ENCODE data around the gene MPPE1.
"Not testable (repeated sequence)": the region's sequence is repeated elsewhere in the genome, so short reads cannot be mapped to it uniquely, and the experiment has no call there.

The MPPE1 gene, protein sequence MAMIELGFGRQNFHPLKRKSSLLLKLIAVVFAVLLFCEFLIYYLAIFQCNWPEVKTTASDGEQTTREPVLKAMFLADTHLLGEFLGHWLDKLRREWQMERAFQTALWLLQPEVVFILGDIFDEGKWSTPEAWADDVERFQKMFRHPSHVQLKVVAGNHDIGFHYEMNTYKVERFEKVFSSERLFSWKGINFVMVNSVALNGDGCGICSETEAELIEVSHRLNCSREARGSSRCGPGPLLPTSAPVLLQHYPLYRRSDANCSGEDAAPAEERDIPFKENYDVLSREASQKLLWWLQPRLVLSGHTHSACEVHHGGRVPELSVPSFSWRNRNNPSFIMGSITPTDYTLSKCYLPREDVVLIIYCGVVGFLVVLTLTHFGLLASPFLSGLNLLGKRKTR

DNA sequence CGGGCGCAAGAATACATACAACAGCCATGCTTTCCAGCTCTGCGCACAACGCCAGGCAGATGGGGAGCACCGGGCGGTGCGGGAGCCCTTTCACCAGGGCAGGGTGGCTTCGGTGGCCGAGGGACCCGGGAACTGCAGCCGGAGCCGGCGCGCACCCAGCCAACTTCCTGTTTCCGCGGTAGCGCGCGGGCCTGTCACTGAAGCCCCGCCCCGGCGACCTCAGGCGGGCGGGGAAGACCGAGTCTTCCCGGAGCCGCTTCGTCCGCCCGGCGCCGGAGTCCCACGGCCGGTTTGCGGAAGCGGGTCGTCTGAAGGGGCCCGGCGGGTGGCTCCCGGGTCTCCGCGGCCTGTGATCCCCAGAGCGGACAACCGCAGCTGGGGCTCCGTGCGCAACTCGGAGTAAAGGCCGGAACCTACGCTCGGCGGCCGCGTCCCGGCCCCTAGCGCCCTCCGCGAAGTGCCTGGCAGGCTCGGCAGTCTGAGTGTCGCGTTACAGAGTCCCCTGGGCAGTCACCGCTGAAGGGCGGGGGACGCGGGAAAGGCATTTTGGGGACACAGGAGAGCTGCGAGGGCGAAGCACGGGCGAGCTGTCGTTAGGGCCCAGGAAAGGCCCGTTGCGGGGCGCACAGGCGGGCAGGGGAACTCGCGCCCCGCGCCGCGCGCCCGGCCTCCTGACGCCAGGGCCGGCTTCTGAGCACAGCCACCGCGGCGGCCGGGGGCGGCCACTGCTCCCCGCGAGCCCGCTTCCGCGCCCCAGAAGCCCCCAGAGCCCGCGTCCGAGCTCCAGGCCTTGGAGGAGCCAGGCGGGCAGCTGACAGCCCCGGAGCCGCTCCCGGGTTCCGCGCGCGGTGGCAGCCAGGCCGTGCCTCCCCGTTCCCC, at the start of gene MPPE1:
MPPE1 (minus strand) TSS at position 136 of the 879 bp plus-strand sequence. CDS start 11,053 bp downstream, outside the sequence.
- peak; percentile 82 for DNase-seq

DNA sequence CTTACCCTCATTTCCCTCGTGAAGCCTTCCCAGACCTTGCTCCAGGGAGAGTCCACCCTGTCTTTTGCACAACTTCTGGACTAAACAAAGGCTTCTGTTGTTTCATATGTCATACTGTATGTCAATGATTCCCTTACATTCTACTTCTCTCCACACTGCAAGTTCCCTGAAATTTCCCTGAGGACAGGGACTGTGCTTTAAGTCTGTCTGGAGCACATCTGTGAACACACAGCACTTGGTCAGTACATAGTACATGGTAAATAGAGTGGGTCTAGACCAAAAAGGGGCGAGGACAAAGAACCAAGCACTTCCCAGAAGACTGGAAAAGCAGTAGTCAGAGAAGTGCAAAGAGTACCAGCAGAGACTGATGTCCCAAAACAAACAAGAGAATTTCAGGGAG, 49.5 kb upstream of the MPPE1 start:
- no peak for DNase-seq

DNA sequence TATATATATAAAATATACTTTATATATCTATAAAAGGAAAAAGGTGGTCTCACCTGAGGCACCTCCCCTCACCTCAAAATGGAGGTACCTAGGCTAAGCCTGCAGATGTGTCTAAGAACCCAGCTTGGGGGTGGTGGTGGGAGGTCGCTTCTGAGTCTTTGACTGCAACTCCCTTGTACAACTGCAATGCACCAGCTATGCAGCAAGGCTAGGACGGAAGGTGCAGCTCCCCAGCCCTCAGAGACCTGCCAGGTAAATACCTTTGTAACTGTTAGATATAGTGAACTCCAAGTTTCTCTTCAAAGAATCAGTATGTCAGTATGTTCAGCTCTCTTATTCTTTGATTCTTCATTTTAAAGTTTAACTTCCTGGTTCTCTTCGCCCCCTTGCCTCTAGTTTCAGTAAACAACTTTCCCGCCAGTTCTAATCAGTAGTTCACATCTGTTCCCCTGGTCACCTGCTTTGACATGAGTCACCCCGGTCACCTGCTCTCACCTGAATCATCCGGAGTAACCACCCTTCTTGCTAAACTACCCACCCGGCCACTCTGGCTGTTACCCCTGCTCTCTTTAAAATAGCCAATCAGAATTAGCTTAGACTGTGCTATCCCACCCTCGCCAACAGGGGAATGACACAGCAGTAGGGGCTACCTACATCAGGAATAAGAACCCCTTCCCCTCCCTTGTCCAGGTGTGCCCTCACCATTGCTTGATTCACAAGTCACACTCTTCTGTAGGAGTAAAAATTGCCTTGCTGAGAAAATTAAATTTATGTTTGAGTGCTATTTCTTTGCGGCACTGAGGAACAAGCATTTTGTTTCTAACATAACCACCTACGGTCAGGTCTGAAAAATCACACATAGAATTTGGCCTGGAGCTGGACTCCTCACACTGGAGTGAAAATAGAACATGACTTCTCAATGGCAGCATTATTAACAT, 48.5 kb upstream of the MPPE1 start:
- no peak for DNase-seq

DNA sequence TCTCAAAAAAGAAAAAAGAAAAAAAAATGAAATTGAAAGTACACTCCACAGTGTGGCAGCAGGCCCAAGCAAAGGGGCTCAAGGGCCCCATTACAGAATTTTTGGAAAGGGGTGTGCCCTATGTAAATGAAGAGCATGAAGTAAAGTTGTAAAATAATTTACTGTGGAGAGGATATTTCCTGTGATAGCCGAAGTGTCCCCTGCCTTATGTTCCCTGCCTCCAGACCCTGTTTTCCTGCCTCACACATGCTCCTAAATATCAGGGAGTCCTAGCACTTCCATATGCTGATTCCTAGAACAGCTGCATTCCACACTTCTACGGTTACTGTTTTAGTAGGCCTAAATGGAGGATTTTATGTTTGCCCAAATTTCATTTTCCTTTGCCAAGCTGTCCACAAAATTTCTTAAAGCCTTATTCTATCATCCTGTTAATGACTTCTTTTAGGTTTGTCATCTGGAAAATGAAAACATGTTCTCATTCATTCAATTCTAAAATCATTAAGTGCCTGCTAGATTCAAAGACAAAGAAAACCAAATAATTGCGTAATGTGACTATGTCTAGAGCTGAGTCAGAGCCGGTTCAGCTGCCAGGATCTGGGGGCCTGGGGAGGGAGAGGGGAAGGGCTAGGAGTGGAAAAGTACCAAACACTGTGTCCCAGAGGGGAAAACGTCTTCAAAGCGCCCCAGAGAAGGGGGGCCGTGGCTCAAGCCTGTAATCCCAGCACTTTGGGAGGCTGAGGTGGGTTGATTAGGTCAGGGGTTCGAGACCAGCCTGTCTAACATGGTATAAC, 47.3 kb upstream of the MPPE1 start:
- DNase-seq = no peak

DNA sequence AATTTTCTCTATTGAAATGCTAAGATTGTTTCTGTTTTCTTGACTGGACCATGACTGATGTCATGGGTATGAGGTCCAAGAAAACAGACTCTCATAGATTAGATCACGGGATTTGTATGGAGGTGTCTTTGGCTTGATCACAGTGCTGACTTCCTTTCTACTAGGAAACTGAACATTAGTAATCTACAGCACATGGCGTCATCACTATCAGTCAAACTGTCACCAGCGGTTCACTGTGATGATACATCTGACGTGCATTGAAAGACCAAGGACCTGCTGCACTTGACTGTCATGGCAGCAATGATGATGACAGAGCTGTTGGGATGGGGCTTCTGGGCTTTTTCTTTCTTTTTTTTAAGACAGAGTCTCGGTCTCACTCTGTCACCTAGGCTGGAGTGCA, 45.0 kb upstream of the MPPE1 start:
- no peak for DNase-seq

DNA sequence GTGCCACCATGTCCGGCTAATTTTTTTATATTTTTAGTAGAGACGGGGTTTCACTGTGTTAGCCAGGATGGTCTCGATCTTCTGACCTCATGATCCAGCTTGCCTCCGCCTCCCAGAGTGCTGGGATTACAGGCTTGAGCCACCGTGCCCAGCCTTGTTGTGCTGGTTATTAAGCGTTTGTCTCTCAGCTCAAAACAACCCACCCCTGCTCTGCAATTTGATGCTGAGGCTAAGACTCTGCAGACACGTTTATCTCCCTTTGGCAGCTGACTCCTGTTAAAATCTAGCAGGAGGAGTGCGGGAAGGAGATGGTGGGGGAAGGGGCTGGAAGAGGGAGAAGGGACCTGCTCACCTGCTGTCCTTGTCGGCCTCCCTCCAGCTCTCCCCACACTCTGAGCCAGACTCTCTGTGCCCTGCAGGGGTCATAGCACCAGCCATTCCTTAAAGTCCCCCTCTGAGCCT, 43.3 kb upstream of the MPPE1 start:
- DNase-seq = no peak

DNA sequence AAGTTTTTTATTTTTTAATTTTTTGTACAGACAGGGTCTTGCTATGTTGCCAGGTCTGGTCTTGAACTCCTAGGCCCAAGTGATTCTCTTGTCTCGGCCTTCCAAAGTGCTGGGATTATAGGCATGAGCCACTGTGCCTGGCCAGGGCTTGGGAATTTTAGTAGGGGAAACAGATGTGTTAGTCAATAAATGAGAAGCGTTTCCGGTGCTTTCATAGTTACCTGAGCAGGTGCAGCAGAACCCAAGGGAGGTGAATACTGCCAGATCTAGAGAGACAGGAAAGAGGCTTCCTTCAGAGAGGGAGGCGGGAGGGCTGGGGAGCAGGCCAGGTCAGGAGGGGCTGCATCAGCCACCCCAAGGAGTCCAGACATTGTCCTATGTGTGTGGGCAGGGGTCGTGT, 42.7 kb upstream of the MPPE1 start:
- DNase-seq = no peak

DNA sequence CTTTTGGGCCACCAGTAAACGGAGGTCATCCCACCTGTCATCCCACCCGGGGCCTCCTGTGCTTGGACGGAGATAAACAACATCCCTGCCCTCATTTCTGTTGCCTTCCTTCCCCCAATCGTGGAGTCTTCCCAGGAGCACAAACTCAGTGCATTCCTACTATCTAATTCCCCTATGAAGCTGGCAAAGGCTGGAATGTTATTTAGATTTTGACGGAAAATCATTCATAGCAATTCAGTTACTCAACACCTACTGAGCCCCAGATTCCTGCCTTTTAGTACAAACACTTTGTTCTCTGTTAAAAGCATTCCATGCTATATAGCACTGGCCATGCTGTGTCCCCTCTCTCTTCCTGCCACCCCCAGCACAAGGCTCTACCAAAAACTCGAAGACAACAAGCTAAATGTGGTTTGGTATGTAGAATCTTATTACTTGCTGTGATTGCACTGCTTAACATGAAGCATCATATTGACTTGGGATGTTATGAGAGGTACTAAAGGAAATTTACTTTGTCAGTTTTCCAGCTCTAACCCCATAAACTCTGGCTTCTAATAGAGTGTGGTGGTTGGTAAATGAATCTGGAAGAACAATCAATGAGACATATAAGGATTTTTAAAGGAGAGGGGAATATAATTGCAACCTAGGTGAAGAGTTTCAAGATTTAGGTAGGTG, 40.9 kb upstream of the MPPE1 start:
- no peak for DNase-seq

DNA sequence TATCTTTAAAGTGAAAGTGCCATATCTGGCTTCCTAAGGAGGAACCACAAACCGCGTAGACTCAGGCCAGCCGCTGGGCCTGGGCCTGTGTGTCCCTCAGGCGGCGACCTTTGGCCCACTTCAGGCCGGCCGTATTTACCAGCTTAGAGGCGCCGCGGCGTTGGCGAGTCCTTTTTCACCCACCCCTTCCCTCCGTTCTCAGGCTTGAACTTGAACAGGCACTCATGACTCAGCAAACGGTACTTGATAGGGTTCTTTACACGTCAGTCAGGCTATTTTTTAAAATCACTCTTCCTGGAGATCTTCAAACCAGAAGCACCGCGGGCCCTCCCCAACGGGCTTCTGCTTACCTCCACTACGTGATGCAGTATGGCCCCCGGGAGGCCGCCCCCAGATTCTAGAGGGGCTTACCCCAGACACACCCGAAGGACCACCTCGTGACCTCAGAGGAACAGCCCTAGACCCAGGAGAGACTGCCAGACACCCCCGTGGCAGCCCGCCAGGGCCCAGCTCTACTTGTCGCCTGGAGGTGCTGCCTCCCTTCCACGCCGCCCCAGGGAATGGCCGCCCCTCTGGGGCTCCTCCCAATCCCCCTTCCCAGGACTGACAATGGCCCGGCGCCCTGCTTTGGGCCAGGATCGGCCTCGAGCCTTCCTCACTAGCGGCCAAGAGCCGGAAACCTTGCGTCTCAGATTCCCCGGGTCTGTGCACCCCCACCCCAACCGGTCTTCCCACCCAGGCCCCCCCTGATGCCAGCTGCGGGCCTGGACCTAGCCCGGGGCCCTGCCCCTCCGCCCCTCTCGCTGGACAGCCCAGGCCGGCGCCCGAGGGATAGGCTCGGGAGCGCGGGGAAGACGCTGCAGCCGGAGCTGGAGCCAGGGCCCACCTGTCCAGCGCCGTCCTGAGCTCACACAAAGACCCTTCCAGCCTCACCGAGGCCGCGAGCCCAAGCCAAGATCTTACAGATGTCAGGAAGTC, 39.4 kb upstream of the MPPE1 start:
- DNase-seq = peak; percentile 57

DNA sequence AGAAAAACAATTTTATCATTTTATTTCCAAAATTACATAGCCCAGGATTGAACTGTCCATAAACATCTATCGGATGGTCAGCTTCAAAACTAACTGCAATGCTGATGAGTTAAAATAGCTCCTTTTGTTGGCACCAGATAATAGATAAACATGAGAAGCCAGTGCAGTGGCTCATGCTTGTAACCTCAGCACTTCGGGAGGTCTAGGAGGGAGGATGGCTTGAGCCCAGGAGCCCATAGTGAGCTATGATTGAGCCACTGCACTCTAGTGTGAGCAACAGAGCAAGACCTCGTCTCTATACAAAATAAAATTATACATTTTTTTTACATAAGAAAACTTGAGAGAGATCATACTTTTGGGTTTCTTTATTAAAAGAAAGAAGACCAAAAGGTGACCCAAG, 38.6 kb upstream of the MPPE1 start:
- DNase-seq = peak; percentile 2

DNA sequence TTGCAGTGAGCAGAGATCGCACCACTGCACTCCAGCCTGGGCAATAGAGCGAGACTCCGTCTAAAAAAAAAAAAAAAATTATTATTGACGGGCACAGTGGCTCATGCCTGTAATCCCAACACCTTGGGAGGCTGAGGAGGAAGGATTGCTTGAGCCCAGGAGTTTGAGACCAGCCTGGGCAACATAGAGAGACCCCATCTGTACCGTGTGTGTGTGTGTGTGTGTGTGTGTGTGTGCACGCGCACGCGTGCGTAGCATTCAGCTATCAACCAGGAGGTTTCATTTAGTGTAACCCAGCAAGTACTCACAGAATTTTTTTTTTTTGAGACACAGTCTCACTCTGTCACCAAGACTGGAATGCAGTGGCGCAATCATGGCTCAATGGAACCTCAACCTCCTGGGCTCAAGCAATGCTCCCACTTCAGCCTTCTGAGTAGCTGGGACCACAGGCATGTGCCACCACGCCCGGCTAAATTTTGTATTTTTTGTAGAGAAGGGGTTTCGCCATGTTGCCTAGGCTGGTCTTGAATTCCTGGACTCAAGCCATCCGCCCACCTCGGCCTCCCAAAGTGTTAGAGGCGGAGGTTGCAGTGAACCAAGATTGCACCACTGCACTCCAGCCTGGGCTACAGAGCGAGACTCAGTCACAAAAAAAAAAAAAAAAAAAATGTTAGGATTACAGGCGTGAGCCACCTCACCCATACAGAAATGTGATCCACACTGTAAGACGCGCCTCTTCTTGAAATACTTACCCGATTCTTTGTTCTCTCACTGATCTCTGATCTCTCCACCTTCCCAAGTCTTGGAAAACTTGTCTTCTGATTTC, 37.9 kb upstream of the MPPE1 start:
- not testable (repeated sequence) for DNase-seq

DNA sequence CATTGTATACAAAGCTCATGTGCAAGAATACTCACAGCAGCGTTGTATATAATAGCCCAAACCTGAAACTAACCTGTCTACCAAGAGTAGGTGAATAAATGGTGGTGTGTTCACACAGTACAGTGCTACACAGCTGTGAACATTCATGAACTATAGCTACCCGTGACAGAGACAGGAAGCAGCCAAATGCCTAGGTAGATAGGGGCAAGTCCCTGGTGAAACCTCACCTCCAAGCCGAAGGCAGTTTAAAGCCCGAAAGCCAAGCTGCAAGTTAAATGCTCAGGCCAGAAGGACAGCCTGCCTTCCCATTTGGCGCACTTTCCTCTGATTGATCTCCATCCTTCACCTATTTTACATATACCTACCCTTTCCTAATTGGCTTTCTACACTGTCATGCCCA, 36.7 kb upstream of the MPPE1 start:
- no peak for DNase-seq

DNA sequence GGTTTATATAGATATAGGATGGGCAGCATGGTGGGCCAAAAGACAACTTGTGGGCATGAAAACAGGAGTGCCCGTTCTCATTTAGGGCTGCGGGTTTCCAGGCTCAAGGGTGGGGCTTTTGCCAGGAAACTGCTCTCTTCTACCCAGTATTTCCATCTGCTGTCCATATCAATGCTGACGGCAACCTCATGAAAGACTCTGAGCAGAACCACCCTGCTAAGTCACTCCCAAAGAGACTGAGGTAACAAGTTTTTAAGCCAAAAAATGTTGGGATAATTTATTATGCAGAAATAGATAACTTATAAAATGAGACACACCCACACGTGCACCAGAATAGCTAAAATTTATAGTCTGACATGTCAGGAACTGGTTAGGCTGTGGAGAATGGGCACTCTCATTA, 36.1 kb upstream of the MPPE1 start:
- no peak for DNase-seq

DNA sequence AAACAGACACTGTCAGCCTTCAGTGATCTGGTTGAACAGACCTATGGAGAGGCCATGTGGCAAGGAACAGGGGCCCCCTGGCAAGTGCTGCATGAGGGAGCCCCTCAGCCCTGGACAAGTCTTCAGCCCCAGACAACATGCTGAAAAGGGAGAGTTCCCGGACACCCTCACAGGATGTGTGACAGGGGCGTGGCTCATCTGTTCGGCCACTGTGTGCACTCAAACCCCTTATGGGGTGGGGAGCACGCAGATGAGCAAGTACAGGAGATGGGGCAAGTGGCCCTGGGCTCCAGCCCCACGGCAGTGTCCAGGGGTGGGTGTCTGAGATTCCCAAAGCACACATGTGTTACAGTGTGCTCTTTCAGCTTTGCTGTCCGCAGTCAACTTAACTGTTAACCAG, 35.4 kb upstream of the MPPE1 start:
- DNase-seq = no peak

DNA sequence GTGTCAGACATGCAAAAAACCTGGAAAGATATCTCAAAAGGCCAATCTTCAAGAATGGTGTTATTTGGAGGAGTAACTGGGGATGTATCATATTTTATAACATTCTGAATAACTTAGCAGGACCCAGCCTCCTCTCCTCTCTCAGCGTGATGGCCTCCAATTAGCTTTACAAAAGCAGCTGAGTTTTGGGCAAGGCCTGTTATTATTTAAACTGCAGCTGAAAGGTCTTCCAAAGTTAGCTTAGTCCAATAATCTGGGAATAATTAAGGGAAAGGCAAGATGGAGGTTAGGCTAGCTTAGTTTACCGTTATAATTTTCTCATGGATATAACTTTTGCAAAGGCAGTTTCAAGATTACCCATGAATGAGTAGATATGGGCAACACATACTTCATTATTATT, 32.8 kb upstream of the MPPE1 start:
- no peak for DNase-seq

DNA sequence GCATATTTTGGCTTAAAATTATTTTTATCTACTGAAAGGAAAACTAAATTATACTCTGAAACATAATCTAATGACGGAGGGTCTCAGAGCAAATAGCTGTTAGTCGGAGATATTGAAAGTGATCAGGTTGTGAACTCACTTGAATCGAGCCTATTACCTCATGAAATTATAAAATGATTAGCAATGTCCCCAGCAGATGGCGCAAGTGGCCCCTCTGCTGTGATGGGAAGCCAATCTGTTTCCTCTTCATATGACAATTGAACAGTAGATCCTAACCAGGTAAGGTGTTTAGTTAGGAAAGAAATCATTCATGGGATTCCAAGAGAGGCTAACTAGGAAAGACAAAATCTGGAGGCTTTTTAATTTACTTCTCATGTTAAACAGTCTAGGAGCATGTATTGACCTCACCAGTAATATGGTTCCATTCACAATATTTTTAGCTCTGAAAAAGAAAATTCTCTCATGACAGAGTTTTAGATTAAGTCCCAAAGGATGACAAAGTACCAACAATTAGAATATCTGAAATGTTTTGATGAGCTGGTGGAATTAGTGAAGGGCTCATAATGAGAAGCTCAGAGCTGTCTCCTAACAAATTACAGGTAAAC, 29.9 kb upstream of the MPPE1 start:
- DNase-seq = peak; percentile 75

DNA sequence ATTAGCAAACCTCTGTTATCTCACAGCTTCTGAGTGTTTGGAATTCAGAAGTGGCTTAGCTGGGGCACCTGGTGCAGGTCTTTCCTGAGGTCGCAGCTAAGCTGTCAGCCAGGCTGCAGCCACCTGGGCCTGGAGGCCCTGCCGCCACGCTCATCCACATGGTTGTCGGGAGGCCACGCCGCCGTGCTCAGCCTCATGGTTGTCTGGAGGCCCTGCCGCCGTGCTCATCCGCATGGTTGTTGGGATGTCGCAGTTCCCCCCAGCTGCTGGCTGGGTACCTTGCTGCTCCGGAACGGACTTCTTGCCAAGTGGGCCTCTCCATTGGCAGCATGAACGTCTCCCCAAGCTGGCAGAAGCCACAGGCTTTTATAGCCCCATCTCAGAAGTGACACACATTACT, 24.3 kb upstream of the MPPE1 start:
- DNase-seq = no peak

DNA sequence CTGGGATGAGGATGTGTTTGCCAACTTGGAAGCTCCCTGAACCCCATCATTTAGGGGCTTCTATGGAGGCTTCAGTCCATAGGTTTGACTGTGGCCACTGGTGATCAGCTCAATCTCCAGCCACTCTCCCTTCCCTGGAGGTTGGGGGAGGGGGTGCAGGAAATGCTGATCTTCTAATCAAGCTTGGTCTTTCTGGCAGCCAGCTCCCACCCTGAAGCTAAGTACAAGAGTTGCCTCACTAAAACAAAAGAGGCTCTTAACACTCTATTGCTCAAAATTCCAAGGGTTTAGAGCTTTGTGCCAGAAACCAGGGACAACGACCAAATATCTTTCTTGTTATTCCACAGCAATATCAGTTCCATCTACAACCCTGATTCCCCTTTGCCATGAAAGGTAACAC, 19.4 kb upstream of the MPPE1 start:
- DNase-seq = no peak

Measured in stimulated activated CD4-positive, alpha-beta T cell treated with anti-CD3 and anti-CD28 coated beads, Interleukin-12 subunit alpha, Interleukin-12 subunit beta, amount 100 ng/mL, for 4 hours (primary cell).